ENCODE measurements around the gene PICK1. TPM values are rescaled to one million over a fixed set of nuclear protein-coding genes. Genes with fewer than 3 reads are reported as not detected.

Gene PICK1
- total and polyA plus RNA-seq, 10 of the 15 experiments (the other 5 are each of a cell fraction or from before 2014, with no cell fraction given): 0.07 to 19.2 (median 10.9) TPM

- RAD21 ChIA-PET (ENCODE audit: unreplicated experiment): no interaction called here
- no peak overlapping the region for H3K9ac ChIP-seq (ENCODE audit: control insufficient read depth, insufficient read depth, low read length)
- CTCF ChIA-PET: no interaction called here
- POLR2A ChIA-PET: no interaction called here
- no peaks in the 10 kb centered on the region for H3K9me3 ChIP-seq (replicated peaks; ENCODE audit: control insufficient read depth, insufficient read depth, low read length)
- H3K4me3 ChIP-seq: no peak overlapping the region
- no TSS peak for BruUV-seq (replicated peaks)
- ATAC-seq: no peak
- H3K4me2 ChIP-seq (ENCODE audit: control insufficient read depth, insufficient read depth): no peak overlapping the region
- H4K20me1 ChIP-seq (ENCODE audit: control insufficient read depth, insufficient read depth): no peaks in the 10 kb centered on the region
- intact Hi-C loops (cut with micrococcal nuclease; ENCODE audit: unreplicated experiment) (no loop called here), in situ Hi-C loops (cut with MboI) (no loop called here)
- FAIRE-seq: no peak
- SMC1A ChIA-PET (ENCODE audit: uncharacterized antibody, unreplicated experiment): no interaction called here
- 34% methylated on average over 6 of the region's 6 CpGs for WGBS (ENCODE audit: insufficient coverage, insufficient replicate concordance, low lambda C conversion rate, missing lambda C conversion rate)
- H3K79me2 ChIP-seq (ENCODE audit: control insufficient read depth, insufficient read depth, low read length): no peaks in the 10 kb centered on the region
- H3K27ac ChIP-seq (ENCODE audit: control insufficient read depth, insufficient read depth): no peak overlapping the region
- DNase-seq (ENCODE audit: low read depth, low spot score): no peak
- no peaks in the 10 kb centered on the region for H3K36me3 ChIP-seq (ENCODE audit: control insufficient read depth in 2 of 2, insufficient read depth in 2 of 2, low read length in 1 of 2)
- no peaks in the 10 kb centered on the region for H3K4me1 ChIP-seq (ENCODE audit: control insufficient read depth, insufficient read depth, low read length)
- H2AFZ ChIP-seq (ENCODE audit: control insufficient read depth, low read depth, low read length): no peak overlapping the region
- no peak for TF ChIP-seq IRF4 (IDR thresholded peaks at IDR 0.05; ENCODE audit: low read depth, low read length)
- 0 out of 4 replicates have a peak, but pooled peaks cover 0 to 4% of the 10 kb centered on the region in 2 experiments for H3K27me3 ChIP-seq (replicated peaks in 1 of 2; ENCODE audit: control insufficient read depth in 2 of 2, insufficient read depth in 2 of 2, low read length in 1 of 2)
Observed at GRCh38 chr22:38023045-38023444, 34.2 kb upstream of the PICK1 start.

GRCh38 chr22:38025514-38025913 lies 31.7 kb upstream of the PICK1 start:
- H3K4me1 ChIP-seq (ENCODE audit: control insufficient read depth, insufficient read depth, low read length): no peaks in the 10 kb centered on the region
- ATAC-seq: no peak
- in situ Hi-C loops (cut with MboI) (no loop called here), intact Hi-C loops (cut with micrococcal nuclease; ENCODE audit: unreplicated experiment) (no loop called here)
- TF ChIP-seq SMAD1 (IDR thresholded peaks at IDR 0.05; ENCODE audit: low read depth, partially characterized antibody) (no peak), ZBTB40 (IDR thresholded peaks at IDR 0.05; ENCODE audit: borderline replicate concordance) (no peak), LARP7 (IDR thresholded peaks at IDR 0.05) (no peak), MYB (IDR thresholded peaks at IDR 0.05; ENCODE audit: borderline replicate concordance, low read depth, low read length) (no peak), SP1 (IDR thresholded peaks at IDR 0.05; ENCODE audit: low read depth, low read length) (no peak), FOXM1 (IDR thresholded peaks at IDR 0.05; ENCODE audit: low read depth, low read length) (no peak), BHLHE40 (IDR thresholded peaks at IDR 0.05; ENCODE audit: borderline replicate concordance in 1 of 2, low read depth in 2 of 2, low read length in 1 of 2) (no peak), MLLT1 (IDR thresholded peaks at IDR 0.05) (no peak), STAT1 (conservative IDR thresholded peaks at IDR 0.05) (no peak), MTA3 (IDR thresholded peaks at IDR 0.05; ENCODE audit: borderline replicate concordance, low read length) (no peak)
- no peak overlapping the region for H3K4me2 ChIP-seq (ENCODE audit: control insufficient read depth, insufficient read depth)
- SMC1A ChIA-PET (ENCODE audit: uncharacterized antibody, unreplicated experiment): interaction anchor here (1.1 kb wide), 1 partner anchor 27 kb away, joined by 3 read pairs; no protein-coding TSS in a partner anchor
- CTCF ChIA-PET: no interaction called here
- no peaks in the 10 kb centered on the region for H3K36me3 ChIP-seq (ENCODE audit: control insufficient read depth in 2 of 2, insufficient read depth in 2 of 2, low read length in 1 of 2)
- RAD21 ChIA-PET (ENCODE audit: unreplicated experiment): no interaction called here
- H3K79me2 ChIP-seq (ENCODE audit: control insufficient read depth, insufficient read depth, low read length): no peaks in the 10 kb centered on the region
- H3K9me3 ChIP-seq (replicated peaks; ENCODE audit: control insufficient read depth, insufficient read depth, low read length): no peaks in the 10 kb centered on the region
- H2AFZ ChIP-seq (ENCODE audit: control insufficient read depth, low read depth, low read length): no peak overlapping the region
- POLR2A ChIA-PET: no interaction called here
- H4K20me1 ChIP-seq (ENCODE audit: control insufficient read depth, insufficient read depth): no peaks in the 10 kb centered on the region
- 27% methylated on average over 8 of the region's 8 CpGs for WGBS (ENCODE audit: insufficient coverage, insufficient replicate concordance, low lambda C conversion rate, missing lambda C conversion rate)
- 0 out of 4 replicates have a peak, but pooled peaks cover 0 to 4% of the 10 kb centered on the region in 2 experiments for H3K27me3 ChIP-seq (replicated peaks in 1 of 2; ENCODE audit: control insufficient read depth in 2 of 2, insufficient read depth in 2 of 2, low read length in 1 of 2)
- DNase-seq (ENCODE audit: low read depth, low spot score): no peak
- no peak overlapping the region for H3K27ac ChIP-seq (ENCODE audit: control insufficient read depth, insufficient read depth)
- H3K9ac ChIP-seq (ENCODE audit: control insufficient read depth, insufficient read depth, low read length): no peak overlapping the region
- BruUV-seq (replicated peaks): no TSS peak
- no peak for FAIRE-seq
- no peak overlapping the region for H3K4me3 ChIP-seq
